ENCODE measurements around the gene KLHL26.

The KLHL26 gene

GRCh38 chr19:18601875-18602274 lies 35.0 kb upstream of the KLHL26 start:
- DNase-seq (ENCODE audit: low read depth in 3 of 3): no peak

GRCh38 chr19:18603255-18603957 lies 33.4 kb upstream of the KLHL26 start:
- no peak for DNase-seq (ENCODE audit: low read depth in 3 of 3)

GRCh38 chr19:18603958-18604819 lies 32.6 kb upstream of the KLHL26 start:
- no peak for DNase-seq (ENCODE audit: low read depth in 3 of 3)

- no peak for DNase-seq (ENCODE audit: low read depth in 3 of 3)
These were observed 32.0 kb upstream of the KLHL26 start for GRCh38 chr19:18604820-18605159.

- no peak for DNase-seq (ENCODE audit: low read depth in 3 of 3)
These were observed 31.7 kb upstream of the KLHL26 start for GRCh38 chr19:18605196-18605545.

GRCh38 chr19:18605546-18606280 lies 31.1 kb upstream of the KLHL26 start:
- no peak for DNase-seq (ENCODE audit: low read depth in 3 of 3)

GRCh38 chr19:18606281-18607225 lies 30.3 kb upstream of the KLHL26 start, which contains the start of gene CRLF1:
Gene CRLF1, minus strand, starts transcription at chr19:18606799. Its CDS starts 143 bp downstream, at chr19:18606656.
- DNase-seq (ENCODE audit: low read depth in 3 of 3): no peak

GRCh38 chr19:18607226-18608101 lies 29.4 kb upstream of the KLHL26 start:
- no peak for DNase-seq (ENCODE audit: low read depth in 3 of 3)

- DNase-seq (ENCODE audit: low read depth in 3 of 3): no peak
These were observed 28.6 kb upstream of the KLHL26 start for GRCh38 chr19:18608102-18608804.

GRCh38 chr19:18608805-18609716 lies 27.8 kb upstream of the KLHL26 start:
- no peak for DNase-seq (ENCODE audit: low read depth in 3 of 3)

- DNase-seq (ENCODE audit: low read depth in 3 of 3): no peak
These were observed 27.1 kb upstream of the KLHL26 start for GRCh38 chr19:18609717-18610051.

- no peak for DNase-seq (ENCODE audit: low read depth in 3 of 3)
These were observed 26.6 kb upstream of the KLHL26 start for GRCh38 chr19:18610245-18610555.

GRCh38 chr19:18610556-18611326 lies 26.1 kb upstream of the KLHL26 start:
- no peak for DNase-seq (ENCODE audit: low read depth in 3 of 3)

GRCh38 chr19:18611327-18612050 lies 25.3 kb upstream of the KLHL26 start:
- no peak for DNase-seq (ENCODE audit: low read depth in 3 of 3)

- DNase-seq (ENCODE audit: low read depth in 3 of 3): no peak
These were observed 24.6 kb upstream of the KLHL26 start for GRCh38 chr19:18612051-18612771.

- no peak for DNase-seq (ENCODE audit: low read depth in 3 of 3)
These were observed 23.8 kb upstream of the KLHL26 start, which contains the start of gene TMEM59L for GRCh38 chr19:18612772-18613588. Gene TMEM59L, plus strand, starts transcription at chr19:18612870. Its CDS starts 89 bp downstream, at chr19:18612959.
